Large intestine (tissue), 3 donors: ENCODE results near the gene LCN9. TPM values are rescaled to one million over a fixed set of nuclear protein-coding genes. Genes with fewer than 3 reads are reported as not detected.
A peak's percentile ranks its signal among the peaks of the same experiment; 100 is the strongest.

Experiments
- DNase-seq, 2 donors: peaks; one replicate each; pipeline versions ENCODE4 v3.0.0 to v3.0.0-alpha.2; 2013
- H3K27ac ChIP-seq: one replicate; pipeline ENCODE4 v1.5.1; 2013; ENCODE audit warnings: low read length
- H3K27me3 ChIP-seq: 2 replicates; pipeline ENCODE4 v1.6.1; 2013; ENCODE audit warnings: low read length; ENCODE audit not compliant: control insufficient read depth, insufficient read depth
- H3K36me3 ChIP-seq: 2 replicates; pipeline ENCODE4 v1.6.1; 2013; ENCODE audit warnings: low read length; ENCODE audit not compliant: control insufficient read depth, insufficient read depth
- H3K4me1 ChIP-seq: one replicate; pipeline ENCODE4 v1.6.1; 2013; ENCODE audit warnings: low read length; ENCODE audit not compliant: control insufficient read depth, insufficient read depth
- H3K4me3 ChIP-seq: one replicate; pipeline ENCODE4 v1.5.1; 2013; ENCODE audit warnings: low read length
- H3K9me3 ChIP-seq: one replicate; pipeline ENCODE4 v1.6.1; 2013; ENCODE audit warnings: mild to moderate bottlenecking, low read depth, low read length, moderate library complexity; ENCODE audit not compliant: control insufficient read depth
- WGBS: methylation state at CpG from one replicate; pipeline ENCODE4 v1.1.5; 2013; ENCODE audit warnings: low lambda C conversion rate; ENCODE audit not compliant: insufficient coverage; 5-methylcytosine and 5-hydroxymethylcytosine counted together
- polyA plus RNA-seq: library from polyadenylated mRNA; unstranded; fragments of 120-200 nt; gene quantifications from one replicate; pipeline ENCODE4 v1.2.1, GENCODE V29; 2013

LCN9 gene
- polyA plus RNA-seq, 1 donor: not detected

GRCh38 chr9:135698236-135698635 is 35.1 kb downstream of the LCN9 start:
- no peak overlapping the region for H3K27ac ChIP-seq
- no peak overlapping the region for H3K4me3 ChIP-seq
- H3K4me1 ChIP-seq: no peaks in the 10 kb centered on the region
- DNase-seq: no peak
- no peaks in the 10 kb centered on the region for H3K36me3 ChIP-seq
- WGBS: no CpG with 5 or more reads among the region's 21 CpGs
- no peaks in the 10 kb centered on the region for H3K9me3 ChIP-seq
- H3K27me3 ChIP-seq: peaks cover 15% of the 10 kb centered on the region

GRCh38 chr9:135698767-135699166 is 35.7 kb downstream of the LCN9 start:
- Histone ChIP-seq H3K4me1 (no peaks in the 10 kb centered on the region), H3K36me3 (no peaks in the 10 kb centered on the region), H3K9me3 (no peaks in the 10 kb centered on the region), H3K4me3 (no peak overlapping the region), H3K27me3 (peaks cover 19% of the 10 kb centered on the region), H3K27ac (no peak overlapping the region)
- DNase-seq: no peak
- WGBS: no CpG with 5 or more reads among the region's 19 CpGs

GRCh38 chr9:135699440-135699839 is 36.3 kb downstream of the LCN9 start, which contains the start of gene SOHLH1:
Gene SOHLH1, minus strand, starts transcription at chr9:135699481. Its CDS starts 14 bp downstream, at chr9:135699467.
- no CpG with 5 or more reads among the region's 30 CpGs for WGBS
- no peak for DNase-seq
- Histone ChIP-seq H3K9me3 (no peaks in the 10 kb centered on the region), H3K27ac (no peak within 1 kb of the TSS), H3K4me1 (no peaks in the 10 kb centered on the region), H3K4me3 (no peak within 1 kb of the TSS), H3K27me3 (peaks cover 23% of the 10 kb centered on the region), H3K36me3 (no peaks in the 10 kb centered on the region)

GRCh38 chr9:135700525-135700924 is 37.4 kb downstream of the LCN9 start:
- Histone ChIP-seq H3K9me3 (no peaks in the 10 kb centered on the region), H3K27me3 (peaks cover 23% of the 10 kb centered on the region), H3K27ac (no peak overlapping the region), H3K4me1 (no peaks in the 10 kb centered on the region), H3K4me3 (no peak overlapping the region), H3K36me3 (no peaks in the 10 kb centered on the region)
- WGBS: no CpG with 5 or more reads among the region's 15 CpGs
- DNase-seq: no peak

GRCh38 chr9:135701067-135701958 is 38.2 kb downstream of the LCN9 start:
- Histone ChIP-seq H3K27me3 (peaks cover 23% of the 10 kb centered on the region), H3K27ac (no peak overlapping the region), H3K4me3 (no peak overlapping the region), H3K9me3 (no peaks in the 10 kb centered on the region), H3K36me3 (no peaks in the 10 kb centered on the region), H3K4me1 (no peaks in the 10 kb centered on the region)
- peak in 1 of 2 donors; percentile 18 for DNase-seq
- WGBS: no CpG with 5 or more reads among the region's 40 CpGs

- Histone ChIP-seq H3K36me3 (no peaks in the 10 kb centered on the region), H3K27me3 (peaks cover 23% of the 10 kb centered on the region)
- no CpG with 5 or more reads among the region's 66 CpGs for WGBS
These were observed 39.0 kb downstream of the LCN9 start, which contains the start of gene KCNT1 for GRCh38 chr9:135701959-135702721. Gene KCNT1, plus strand, starts transcription at chr9:135702185. Its CDS starts 74 bp downstream, at chr9:135702259.

GRCh38 chr9:135703726-135704125 is 40.6 kb downstream of the LCN9 start:
- no CpG with 5 or more reads among the region's 14 CpGs for WGBS
- H3K9me3 ChIP-seq: no peaks in the 10 kb centered on the region
- H3K36me3 ChIP-seq: no peaks in the 10 kb centered on the region
- no peak overlapping the region for H3K4me3 ChIP-seq
- no peak for DNase-seq
- peaks cover 23% of the 10 kb centered on the region for H3K27me3 ChIP-seq
- no peak overlapping the region for H3K27ac ChIP-seq
- H3K4me1 ChIP-seq: no peaks in the 10 kb centered on the region

More at GRCh38 chr9:135701959-135702721, 39.0 kb downstream of the LCN9 start, which contains the start of gene KCNT1:
- Histone ChIP-seq H3K4me3 (no peak within 1 kb of the TSS), H3K27ac (no peak within 1 kb of the TSS), H3K4me1 (no peaks in the 10 kb centered on the region), H3K9me3 (no peaks in the 10 kb centered on the region)
- DNase-seq: peak in 1 of 2 donors; percentile 16

- Histone ChIP-seq H3K4me3 (no peak overlapping the region), H3K27me3 (peaks cover 23% of the 10 kb centered on the region), H3K27ac (no peak overlapping the region), H3K36me3 (no peaks in the 10 kb centered on the region), H3K9me3 (no peaks in the 10 kb centered on the region), H3K4me1 (no peaks in the 10 kb centered on the region)
- WGBS: no CpG with 5 or more reads among the region's 5 CpGs
- DNase-seq: no peak
These were observed 41.4 kb downstream of the LCN9 start for GRCh38 chr9:135704483-135704882.

- peaks cover 23% of the 10 kb centered on the region for H3K27me3 ChIP-seq
- WGBS: no CpG with 5 or more reads among the region's 14 CpGs
- no peak overlapping the region for H3K4me3 ChIP-seq
- no peak for DNase-seq
- no peaks in the 10 kb centered on the region for H3K9me3 ChIP-seq
- H3K4me1 ChIP-seq: no peaks in the 10 kb centered on the region
- H3K27ac ChIP-seq: no peak overlapping the region
- no peaks in the 10 kb centered on the region for H3K36me3 ChIP-seq
These were observed 42.3 kb downstream of the LCN9 start for GRCh38 chr9:135705376-135705775.

GRCh38 chr9:135706288-135706687 is 43.2 kb downstream of the LCN9 start:
- no peak overlapping the region for H3K27ac ChIP-seq
- no peak for DNase-seq
- H3K4me3 ChIP-seq: no peak overlapping the region
- no peaks in the 10 kb centered on the region for H3K9me3 ChIP-seq
- H3K36me3 ChIP-seq: no peaks in the 10 kb centered on the region
- WGBS: no CpG with 5 or more reads among the region's 9 CpGs
- H3K27me3 ChIP-seq: peaks cover 19% of the 10 kb centered on the region
- H3K4me1 ChIP-seq: no peaks in the 10 kb centered on the region
